Keratinocyte (primary cell): ENCODE measurements around the gene GSTO2. TPM values are rescaled to one million over a fixed set of nuclear protein-coding genes. Genes with fewer than 3 reads are reported as not detected.

Source experiments
- DNase-seq: peaks from one replicate; pipeline ENCODE4 v3.0.0-alpha.2; 2011; ENCODE audit warnings: low read depth, missing footprints, low spot score
- FAIRE-seq: peaks from 2 replicates; lab custom pipeline; 2011; peaks lifted over from hg19 to GRCh38; lab: Jason Lieb, UNC
- H2AFZ ChIP-seq: 2 replicates; pipeline ENCODE4 v1.6.0; 2012; ENCODE audit warnings: low read length, control low read depth, inconsistent platforms; ENCODE audit not compliant: control insufficient read depth
- H3K27ac ChIP-seq: 2 replicates; pipeline ENCODE4 v1.5.1; 2011; ENCODE audit warnings: low read length; ENCODE audit not compliant: control insufficient read depth, insufficient read depth
- H3K27me3 ChIP-seq: 3 replicates; pipeline ENCODE4 v1.6.0; 2011; ENCODE audit warnings: low read length; ENCODE audit not compliant: control insufficient read depth, insufficient read depth; ENCODE audit errors: extremely low read depth
- H3K36me3 ChIP-seq, 2 experiments: 2 replicates in 1 of 2; 3 replicates in 1 of 2; pipeline ENCODE4 v1.5.1; 2011; ENCODE audit warnings: low read length in 2 of 2, mild to moderate bottlenecking in 1 of 2; ENCODE audit not compliant: control insufficient read depth in 2 of 2, insufficient read depth in 2 of 2; ENCODE audit errors: extremely low read depth in 1 of 2
- H3K4me1 ChIP-seq: 3 replicates; pipeline ENCODE4 v1.5.1; 2011; ENCODE audit warnings: low read length; ENCODE audit not compliant: control insufficient read depth, insufficient read depth; ENCODE audit errors: extremely low read depth
- H3K4me2 ChIP-seq: 3 replicates; pipeline ENCODE4 v1.6.0; 2011; ENCODE audit warnings: low read depth, low read length; ENCODE audit not compliant: control insufficient read depth, insufficient read depth; ENCODE audit errors: extremely low read depth
- H3K4me3 ChIP-seq, 3 experiments: fragments of 200-600 bp in 1 of 3; sonication (generic) in 1 of 3; 2 replicates in 2 of 3; 3 replicates in 1 of 3; pipeline ENCODE4 v1.5.1; 2011 to 2016; ENCODE audit warnings: low read length in 3 of 3, mild to moderate bottlenecking in 3 of 3, control low read depth in 2 of 3, inconsistent platforms in 1 of 3, low read depth in 1 of 3, mixed read lengths in 1 of 3, mixed run types in 1 of 3, moderate library complexity in 1 of 3; ENCODE audit not compliant: control insufficient read depth in 2 of 3, insufficient read depth in 2 of 3; ENCODE audit errors: extremely low read depth in 1 of 3
- H3K79me2 ChIP-seq: 2 replicates; pipeline ENCODE4 v1.6.0; 2012; ENCODE audit warnings: low read length; ENCODE audit not compliant: control insufficient read depth, insufficient read depth
- H3K9ac ChIP-seq: 3 replicates; pipeline ENCODE4 v1.6.0; 2011; ENCODE audit warnings: low read length; ENCODE audit not compliant: control insufficient read depth, insufficient read depth; ENCODE audit errors: extremely low read depth
- H3K9me1 ChIP-seq: 3 replicates; pipeline ENCODE4 v1.6.0; 2011; ENCODE audit warnings: low read length; ENCODE audit not compliant: control insufficient read depth, insufficient read depth; ENCODE audit errors: extremely low read depth
- H3K9me3 ChIP-seq: 2 replicates; pipeline ENCODE4 v1.5.1; 2012; ENCODE audit warnings: low read depth, low read length; ENCODE audit not compliant: control insufficient read depth
- H4K20me1 ChIP-seq: 3 replicates; pipeline ENCODE4 v1.6.0; 2011; ENCODE audit warnings: low read length; ENCODE audit not compliant: control insufficient read depth, insufficient read depth; ENCODE audit errors: extremely low read depth
- EZH2 ChIP-seq: IDR thresholded peaks from one replicate; pipeline ENCODE4 v1.6.1; 2012; ENCODE audit warnings: inconsistent platforms, mild to moderate bottlenecking, low read length, moderate library complexity
- dilution Hi-C: fragments of 300-500 bp; cut with MboI; formaldehyde crosslinking; loops from one replicate; pipeline ENCODE4 v1.7.0; 2020; ENCODE audit warnings: low sequenced_read_pairs; ENCODE audit not compliant: extremely low pct_ligation_motif_present
- polyA plus RNA-seq, 5 experiments: library from polyadenylated mRNA; depleted of rRNA in 3 of 5; stranded (reverse) in 3 of 5; stranded (forward) in 1 of 5; unstranded in 1 of 5; fragments of >200 nt; gene quantifications; 1 replicate in 1 of 5; 2 replicates in 3 of 5; 3 replicates in 1 of 5; pipeline versions ENCODE4 v1.2.1 to v1.2.3, GENCODE V29; 2011 to 2012; ENCODE audit warnings: missing spikeins in 2 of 5, low read depth in 1 of 5, low replicate concordance in 1 of 5
- small RNA-seq, 3 experiments: library from RNA; depleted of rRNA; stranded (forward); fragments of <200 nt; gene quantifications; one replicate each; pipeline ENCODE3, GENCODE V24; 2012; ENCODE audit warnings: low read depth in 3 of 3, low replicate concordance in 1 of 3; ENCODE audit not compliant: insufficient read length in 3 of 3
- TF ChIP-seq, protein P1 (sequence below), 3 experiments: IDR thresholded peaks in 1 of 3; conservative IDR thresholded peaks in 1 of 3; optimal IDR thresholded peaks in 1 of 3; 2 replicates in 2 of 3; 3 replicates in 1 of 3; pipeline versions ENCODE3 to v1.5.1; 2011; ENCODE audit warnings: low read length in 3 of 3, mild to moderate bottlenecking in 3 of 3, moderate library complexity in 2 of 3, control low read depth in 1 of 3, inconsistent platforms in 1 of 3; ENCODE audit not compliant: insufficient read depth in 2 of 3; ENCODE audit errors: extremely low read depth in 1 of 3

GSTO2 gene
- polyA plus RNA-seq, 1 donor (not counting 4 experiments of a cell fraction or from before 2014, with no cell fraction given), result 56.9 TPM

DNA sequence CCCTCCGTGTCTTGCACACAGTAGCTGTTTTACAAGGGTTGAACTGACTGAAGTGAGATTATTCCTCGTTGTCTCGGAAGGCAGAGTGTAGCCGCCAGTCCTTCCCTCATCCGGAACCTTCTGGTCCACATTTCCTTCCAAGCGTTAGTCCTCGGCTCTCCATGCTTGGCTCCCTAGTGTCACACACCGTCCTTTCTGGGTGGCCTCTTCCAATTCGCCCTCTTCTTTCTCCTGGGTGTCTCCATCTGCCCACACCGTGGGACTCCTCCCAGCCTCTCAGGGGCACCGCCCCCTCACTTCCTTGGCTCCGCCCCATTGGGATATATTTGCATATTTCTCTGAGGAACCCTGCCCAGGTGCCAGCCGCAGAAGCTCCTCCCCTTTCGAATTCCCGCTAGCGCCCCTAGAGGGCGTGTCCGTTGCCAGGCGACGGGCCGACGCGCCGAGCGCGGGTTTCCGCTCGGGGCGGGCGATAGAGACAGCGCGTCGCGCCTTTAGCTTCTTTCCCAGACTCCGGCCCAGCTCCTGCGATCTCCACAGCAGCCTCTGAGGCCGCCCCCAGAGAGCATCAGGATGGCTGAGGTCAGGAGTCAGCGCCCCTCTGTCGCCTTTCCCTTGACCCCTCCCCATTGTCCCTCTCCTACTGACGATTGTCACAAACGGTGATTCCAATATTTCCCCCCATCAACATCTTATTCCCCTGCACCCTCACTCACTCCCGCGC, 84.5 kb downstream of the GSTO2 start, which contains the start of gene CFAP58:
TSS of gene CFAP58 (plus strand) at position 509 of the 724 bp plus-strand sequence. CDS start at position 574, 65 bp downstream.
- peaks cover 38% of the 10 kb centered on the region for H3K4me1 ChIP-seq
- no peak for DNase-seq
- H3K4me2 ChIP-seq, result peak within 1 kb of the TSS; percentile 86
- peak within 1 kb of the TSS; percentile 94 for H2AFZ ChIP-seq
- no peaks in the 10 kb centered on the region for H3K9me3 ChIP-seq
- H3K79me2 ChIP-seq, result no peaks in the 10 kb centered on the region
- H3K4me3 ChIP-seq, result peak within 1 kb of the TSS; percentile 24 to 72 (median 37)
- TF ChIP-seq, protein P1, sequence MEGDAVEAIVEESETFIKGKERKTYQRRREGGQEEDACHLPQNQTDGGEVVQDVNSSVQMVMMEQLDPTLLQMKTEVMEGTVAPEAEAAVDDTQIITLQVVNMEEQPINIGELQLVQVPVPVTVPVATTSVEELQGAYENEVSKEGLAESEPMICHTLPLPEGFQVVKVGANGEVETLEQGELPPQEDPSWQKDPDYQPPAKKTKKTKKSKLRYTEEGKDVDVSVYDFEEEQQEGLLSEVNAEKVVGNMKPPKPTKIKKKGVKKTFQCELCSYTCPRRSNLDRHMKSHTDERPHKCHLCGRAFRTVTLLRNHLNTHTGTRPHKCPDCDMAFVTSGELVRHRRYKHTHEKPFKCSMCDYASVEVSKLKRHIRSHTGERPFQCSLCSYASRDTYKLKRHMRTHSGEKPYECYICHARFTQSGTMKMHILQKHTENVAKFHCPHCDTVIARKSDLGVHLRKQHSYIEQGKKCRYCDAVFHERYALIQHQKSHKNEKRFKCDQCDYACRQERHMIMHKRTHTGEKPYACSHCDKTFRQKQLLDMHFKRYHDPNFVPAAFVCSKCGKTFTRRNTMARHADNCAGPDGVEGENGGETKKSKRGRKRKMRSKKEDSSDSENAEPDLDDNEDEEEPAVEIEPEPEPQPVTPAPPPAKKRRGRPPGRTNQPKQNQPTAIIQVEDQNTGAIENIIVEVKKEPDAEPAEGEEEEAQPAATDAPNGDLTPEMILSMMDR (optimal IDR thresholded peaks at IDR 0.05 in 1 of 3, IDR thresholded peaks at IDR 0.05 in 1 of 3, conservative IDR thresholded peaks at IDR 0.05 in 1 of 3; ENCODE audit: extremely low read depth in 1 of 3, insufficient read depth in 2 of 3, low read length in 3 of 3), result peak; percentile 62 to 72 (median 64)
- no peak for TF ChIP-seq EZH2
- H4K20me1 ChIP-seq, result no peaks in the 10 kb centered on the region
- no peaks in the 10 kb centered on the region for H3K36me3 ChIP-seq
- FAIRE-seq, result peak; percentile 83
- peak within 1 kb of the TSS; percentile 42 for H3K9ac ChIP-seq
- no peaks in the 10 kb centered on the region for H3K9me1 ChIP-seq
- dilution Hi-C loops, result no loop called here
- peaks cover 8% of the 10 kb centered on the region for H3K27me3 ChIP-seq
- H3K27ac ChIP-seq, result no peak within 1 kb of the TSS

Small RNA genes within 50 kb of the gene (small RNA-seq; reads per million reads assigned to genes)
- gene MIR4482, result 0 to 0.50 (median 0) reads per million in 3 experiments

Other genes starting within 250 kb of the GSTO2 start
- gene COL17A1, start 183.3 kb upstream of the GSTO2 start, polyA plus RNA-seq, result 2,386 to 3,374 TPM (median 2,587 TPM) in 3 replicates
- 6.1 to 10.9 TPM (median 10.4 TPM) in 3 replicates for gene SFR1, start 147.0 kb upstream of the GSTO2 start, polyA plus RNA-seq
- gene CFAP43, start 36.8 kb upstream of the GSTO2 start, polyA plus RNA-seq, result 0.20 to 0.26 TPM (median 0.25 TPM) in 3 replicates
- gene GSTO1, start 14.3 kb upstream of the GSTO2 start, polyA plus RNA-seq, result 260 to 338 TPM (median 267 TPM) in 3 replicates
- 11.9 to 13.8 TPM (median 12.1 TPM) in 3 replicates for gene ITPRIP, start 69.3 kb downstream of the GSTO2 start, polyA plus RNA-seq
- gene CFAP58, start 84.6 kb downstream of the GSTO2 start, polyA plus RNA-seq, result 0.82 to 2.3 TPM (median 1.4 TPM) in 3 replicates